ENCODE measurements around the gene ELMO1. TPM values are rescaled to one million over a fixed set of nuclear protein-coding genes. Genes with fewer than 3 reads are reported as not detected.

Gene ELMO1
- total and polyA plus RNA-seq, 12 donors, result 7.5 to 46.8 (median 14.9) TPM

- no peaks in the 10 kb centered on the region for H3K4me1 ChIP-seq (replicated peaks in 1 of 2)
- no peaks in the 10 kb centered on the region for H3K36me3 ChIP-seq (replicated peaks in 1 of 2)
- no peak overlapping the region for H3K4me3 ChIP-seq
- no peak for DNase-seq
- H3K27me3 ChIP-seq, result no peaks in the 10 kb centered on the region
- no peak for TF ChIP-seq POLR2A (IDR thresholded peaks at IDR 0.05)
- TF ChIP-seq CTCF (IDR thresholded peaks at IDR 0.05), result no peak
- no peak overlapping the region for H3K27ac ChIP-seq
- intact Hi-C loops (cut with DNase I), result no loop called here
- H3K9me3 ChIP-seq (replicated peaks in 1 of 3), result no peaks in the 10 kb centered on the region
- WGBS, 4 donors, result 95 to 99% (median 97%) methylated on average over 3 of the region's 3 CpGs
Measured at GRCh38 chr7:37011151-37011890, 437.3 kb downstream of the ELMO1 start.

- H3K4me1 ChIP-seq (replicated peaks in 1 of 2), result no peaks in the 10 kb centered on the region
- no peaks in the 10 kb centered on the region for H3K27me3 ChIP-seq
- intact Hi-C loops (cut with DNase I), result no loop called here
- no peak overlapping the region for H3K4me3 ChIP-seq
- DNase-seq, result no peak
- no peaks in the 10 kb centered on the region for H3K9me3 ChIP-seq (replicated peaks in 1 of 3)
- H3K27ac ChIP-seq, result no peak overlapping the region
- no peaks in the 10 kb centered on the region for H3K36me3 ChIP-seq (replicated peaks in 1 of 2)
- TF ChIP-seq POLR2A (IDR thresholded peaks at IDR 0.05), result no peak
- TF ChIP-seq CTCF (IDR thresholded peaks at IDR 0.05), result no peak
- 81 to 83% (median 82%) methylated on average over 4 of the region's 4 CpGs for WGBS, 4 donors
Measured at GRCh38 chr7:37009125-37009675, 439.5 kb downstream of the ELMO1 start.

GRCh38 chr7:37007691-37008090 is 441.0 kb downstream of the ELMO1 start:
- Histone ChIP-seq H3K4me3 (no peak overlapping the region), H3K9me3 (replicated peaks in 1 of 3) (no peaks in the 10 kb centered on the region), H3K4me1 (replicated peaks in 1 of 2) (no peaks in the 10 kb centered on the region), H3K27ac (no peak overlapping the region), H3K27me3 (no peaks in the 10 kb centered on the region), H3K36me3 (replicated peaks in 1 of 2) (no peaks in the 10 kb centered on the region)
- intact Hi-C loops (cut with DNase I), result no loop called here
- 84 to 93% (median 87%) methylated on average over 3 of the region's 3 CpGs for WGBS, 4 donors
- TF ChIP-seq CTCF (IDR thresholded peaks at IDR 0.05) (no peak), POLR2A (IDR thresholded peaks at IDR 0.05) (no peak)
- no peak for DNase-seq

GRCh38 chr7:37007268-37007667 is 441.4 kb downstream of the ELMO1 start:
- intact Hi-C loops (cut with DNase I), result no loop called here

More at GRCh38 chr7:37007268-37007667, 441.4 kb downstream of the ELMO1 start:
- Histone ChIP-seq H3K36me3 (replicated peaks in 1 of 2) (no peaks in the 10 kb centered on the region), H3K27ac (no peak overlapping the region), H3K4me3 (no peak overlapping the region), H3K9me3 (replicated peaks in 1 of 3) (no peaks in the 10 kb centered on the region), H3K4me1 (replicated peaks in 1 of 2) (no peaks in the 10 kb centered on the region), H3K27me3 (no peaks in the 10 kb centered on the region)
- 91 to 96% (median 94%) methylated on average over 4 of the region's 4 CpGs for WGBS, 4 donors
- no peak for DNase-seq
- TF ChIP-seq CTCF (IDR thresholded peaks at IDR 0.05) (no peak), POLR2A (IDR thresholded peaks at IDR 0.05) (no peak)

Data from adrenal gland (tissue), 12 donors.